Measurements from ENCODE around the gene LIPH. TPM values are rescaled to one million over a fixed set of nuclear protein-coding genes. Genes with fewer than 3 reads are reported as not detected.
A peak's percentile ranks its signal among the peaks of the same experiment; 100 is the strongest.
"Not testable (repeated sequence)": the region's sequence is repeated elsewhere in the genome, so short reads cannot be mapped to it uniquely, and the experiment has no call there.

LIPH gene
- total RNA-seq, 4 donors from 2014 or later: 31.6 to 115 (median 74.7) TPM

GRCh38 chr3:185556640-185557039 is 4.3 kb upstream of the LIPH start:
- Histone ChIP-seq H3K4me1 (peaks cover 0 to 77% (median 25%) of the 10 kb centered on the region in 4 donors), H3K27ac (peak overlapping the region; percentile 84 to 89 (median 88))
- TF ChIP-seq POLR2AphosphoS5 (IDR thresholded peaks at IDR 0.05): peak in 1 of 3 donors; percentile 10
- H3K4me3 ChIP-seq; in situ Hi-C loops (cut with MboI; ENCODE audit: low pct_ligation_motif_present in 1 of 4, low pct_unique_long_range_greater_than_20kb in 1 of 4, low sequenced_read_pairs in 3 of 4); H3K27me3 ChIP-seq; intact Hi-C loops (cut with DNase I; ENCODE audit: low total_unique reads); H3K9me3 ChIP-seq; H3K36me3 ChIP-seq: not testable (repeated sequence)
- 56 to 72% methylated on average over 2 to 6 of the region's 6 CpGs for WGBS, 2 donors (ENCODE audit: low coverage in 1 of 2)
- peak; percentile 50 for DNase-seq

GRCh38 chr3:185555860-185556347 is 3.5 kb upstream of the LIPH start:
- no peaks in the 10 kb centered on the region for H3K27me3 ChIP-seq
- H3K4me1 ChIP-seq: peaks cover 0 to 69% (median 21%) of the 10 kb centered on the region in 4 donors
- 36 to 50% methylated on average over 1 of the region's 1 CpG for WGBS, 2 donors (ENCODE audit: low coverage in 1 of 2)
- in situ Hi-C loops (cut with MboI; ENCODE audit: low pct_ligation_motif_present in 1 of 4, low pct_unique_long_range_greater_than_20kb in 1 of 4, low sequenced_read_pairs in 3 of 4) (no loop called here), intact Hi-C loops (cut with DNase I; ENCODE audit: low total_unique reads) (no loop called here)
- no peak for TF ChIP-seq POLR2AphosphoS5 (IDR thresholded peaks at IDR 0.05)
- no peak for TF ChIP-seq EP300 (IDR thresholded peaks at IDR 0.05; ENCODE audit: low read depth)
- no peak for TF ChIP-seq CTCF (IDR thresholded peaks at IDR 0.05)
- no peak for TF ChIP-seq POLR2A (IDR thresholded peaks at IDR 0.05)
- no peaks in the 10 kb centered on the region for H3K9me3 ChIP-seq
- H3K4me3 ChIP-seq: no peak overlapping the region
- no peaks in the 10 kb centered on the region for H3K36me3 ChIP-seq
- DNase-seq: no peak
- peak overlapping the region; percentile 84 to 89 (median 88) for H3K27ac ChIP-seq

- TF ChIP-seq POLR2AphosphoS5 (IDR thresholded peaks at IDR 0.05) (peak in 2 of 3 donors; percentile 27 to 59), POLR2A (IDR thresholded peaks at IDR 0.05) (peak; percentile 27), EP300 (IDR thresholded peaks at IDR 0.05; ENCODE audit: low read depth) (no peak), CTCF (IDR thresholded peaks at IDR 0.05) (peak in 1 of 5 experiments; percentile 44)
- peak; percentile 50 for DNase-seq
- no peaks in the 10 kb centered on the region for H3K9me3 ChIP-seq
- in situ Hi-C loops (cut with MboI; ENCODE audit: low pct_ligation_motif_present in 1 of 4, low pct_unique_long_range_greater_than_20kb in 1 of 4, low sequenced_read_pairs in 3 of 4): no loop called here
- intact Hi-C loops (cut with DNase I; ENCODE audit: low total_unique reads): no loop called here
- H3K4me1 ChIP-seq: peaks cover 0 to 64% (median 19%) of the 10 kb centered on the region in 4 donors
- WGBS, 2 donors (ENCODE audit: low coverage in 1 of 2): 48% methylated on average over 4 of the region's 4 CpGs; no CpG with 5 or more reads in 1 of the 2 donors
- H3K4me3 ChIP-seq: no peak overlapping the region
- no peaks in the 10 kb centered on the region for H3K27me3 ChIP-seq
- H3K27ac ChIP-seq: peak overlapping the region; percentile 84 to 89 (median 88)
- H3K36me3 ChIP-seq: no peaks in the 10 kb centered on the region
Observed at GRCh38 chr3:185555101-185555501, 2.7 kb upstream of the LIPH start.

- no peaks in the 10 kb centered on the region for H3K27me3 ChIP-seq
- peak overlapping the region in 2 of 4 donors; percentile 29 to 51 for H3K4me3 ChIP-seq
- peaks cover 5 to 59% (median 28%) of the 10 kb centered on the region in 4 donors for H3K4me1 ChIP-seq
- in situ Hi-C loops (cut with MboI; ENCODE audit: low pct_ligation_motif_present in 1 of 4, low pct_unique_long_range_greater_than_20kb in 1 of 4, low sequenced_read_pairs in 3 of 4): no loop called here
- TF ChIP-seq CTCF (IDR thresholded peaks at IDR 0.05): no peak
- TF ChIP-seq EP300 (IDR thresholded peaks at IDR 0.05; ENCODE audit: low read depth): no peak
- TF ChIP-seq POLR2AphosphoS5 (IDR thresholded peaks at IDR 0.05): no peak
- TF ChIP-seq POLR2A (IDR thresholded peaks at IDR 0.05): no peak
- WGBS, 2 donors (ENCODE audit: low coverage in 1 of 2): 83 to 87% methylated on average over 1 to 3 of the region's 3 CpGs
- intact Hi-C loops (cut with DNase I; ENCODE audit: low total_unique reads): no loop called here
- DNase-seq: no peak
- peak overlapping the region; percentile 66 to 89 (median 84) for H3K27ac ChIP-seq
- no peaks in the 10 kb centered on the region for H3K36me3 ChIP-seq
- H3K9me3 ChIP-seq: no peaks in the 10 kb centered on the region
Observed at GRCh38 chr3:185549651-185550111, 2.7 kb downstream of the LIPH start.

Data from transverse colon (tissue), 4 donors.